T-helper 2 cell (primary cell): ENCODE data around the gene CEP63.

Source experiments
- DNase-seq, 5 experiments: peaks; one replicate each; pipeline versions ENCODE4 v3.0.0 to v3.0.0-alpha.2; 2012 to 2022

The CEP63 gene

DNA sequence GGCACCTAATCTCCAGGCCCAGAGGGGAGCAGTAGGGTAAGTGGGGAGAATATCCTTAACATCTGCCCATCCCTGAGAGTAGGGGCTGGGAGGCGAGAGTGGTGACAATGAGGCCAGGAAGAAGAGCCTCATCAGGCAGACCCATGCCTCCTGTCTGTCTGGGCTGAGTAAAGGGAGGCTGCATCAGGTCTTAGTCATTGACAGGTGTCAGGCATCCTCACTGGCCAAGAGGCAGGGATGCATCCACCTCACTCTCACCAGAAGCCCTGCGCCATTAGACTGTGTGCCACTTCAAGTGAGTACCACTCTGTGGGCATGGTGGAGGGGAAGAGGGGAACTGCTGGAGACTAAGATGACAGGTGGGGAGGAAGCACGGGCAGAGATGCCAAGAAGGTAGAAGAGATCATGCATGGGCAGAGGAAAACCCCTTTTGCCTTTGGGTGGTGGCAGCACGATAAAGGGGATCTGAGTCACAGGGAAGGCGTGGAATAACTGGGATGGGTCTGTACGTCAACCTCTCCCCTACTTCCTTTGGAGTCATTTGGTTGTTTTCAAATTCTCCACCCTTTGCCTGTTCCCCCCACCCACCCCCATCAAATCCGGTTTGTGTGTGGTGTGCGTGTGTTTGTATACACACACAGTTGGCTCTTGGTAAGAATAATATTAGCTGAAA, 14.2 kb upstream of the CEP63 start:
- no peak for DNase-seq

DNA sequence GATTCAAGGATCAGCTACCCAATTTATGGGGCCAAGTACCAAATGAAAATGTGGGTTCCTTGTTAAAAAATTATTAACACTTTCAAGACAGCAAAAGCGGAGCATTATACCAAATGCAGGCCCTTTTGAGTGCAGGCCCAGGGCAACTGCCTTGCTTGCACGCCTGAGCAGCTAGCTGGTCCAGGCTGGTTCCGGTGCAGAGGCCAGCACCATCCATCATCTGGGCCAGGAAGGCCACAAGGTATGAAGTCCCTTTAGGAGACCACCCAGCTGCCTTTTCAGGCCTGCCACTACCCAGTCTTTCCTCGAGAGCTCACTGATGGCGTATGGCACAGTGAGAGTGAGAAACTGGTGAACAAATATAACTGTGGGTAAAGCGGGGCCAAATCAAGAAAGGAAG, 13.0 kb upstream of the CEP63 start:
- no peak for DNase-seq

DNA sequence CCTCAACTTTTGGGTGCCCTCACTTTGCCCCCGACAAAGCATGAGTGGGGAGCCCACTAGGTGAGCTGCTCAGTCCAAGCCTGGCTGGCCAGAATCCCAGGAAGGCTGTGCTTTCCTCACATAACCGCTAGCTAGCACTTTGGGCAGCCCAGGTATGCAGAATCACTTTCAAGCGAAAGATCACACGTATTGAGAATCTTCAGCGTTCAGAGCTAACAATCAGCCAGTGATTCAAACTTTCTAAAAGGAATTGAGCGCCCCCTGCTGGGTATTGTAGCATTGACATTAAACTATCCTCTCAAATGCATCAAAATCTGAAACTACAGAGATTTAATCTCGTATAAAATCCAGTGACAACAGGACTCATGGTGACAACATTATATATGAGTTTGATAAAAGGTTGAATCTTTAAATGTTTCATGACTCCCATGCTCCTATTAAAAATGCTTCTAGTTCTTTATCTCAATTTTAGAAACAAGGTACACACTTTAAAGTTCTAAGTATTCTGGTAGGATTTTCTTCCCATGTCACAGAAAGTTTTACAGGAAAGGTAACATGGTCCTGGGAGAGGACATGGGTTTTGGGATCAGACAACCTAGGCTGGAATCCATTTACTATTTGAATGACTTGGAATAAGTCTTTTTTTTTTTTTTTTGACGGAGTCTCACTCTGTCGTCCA, 11.8 kb upstream of the CEP63 start:
- peak; percentile 34 to 69 (median 56) for DNase-seq

DNA sequence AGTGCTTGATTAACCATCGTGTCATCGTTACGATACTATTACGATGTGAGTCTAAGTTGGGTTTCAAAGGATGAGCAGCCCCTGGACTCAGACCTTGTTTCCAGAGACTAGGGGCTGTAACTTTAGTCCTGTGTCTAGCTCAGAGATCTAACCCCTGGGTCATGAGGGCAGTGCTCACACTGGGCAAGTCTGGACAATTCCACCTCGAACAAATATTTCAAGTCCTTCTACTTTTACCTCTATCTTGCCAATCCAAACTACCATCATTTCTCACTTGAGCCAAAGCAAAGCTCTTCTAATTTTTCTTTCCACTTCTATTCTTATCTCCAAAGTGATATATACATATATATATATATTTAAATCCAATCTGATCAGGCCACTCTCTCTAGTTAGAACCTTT, 10.9 kb upstream of the CEP63 start:
- no peak for DNase-seq

DNA sequence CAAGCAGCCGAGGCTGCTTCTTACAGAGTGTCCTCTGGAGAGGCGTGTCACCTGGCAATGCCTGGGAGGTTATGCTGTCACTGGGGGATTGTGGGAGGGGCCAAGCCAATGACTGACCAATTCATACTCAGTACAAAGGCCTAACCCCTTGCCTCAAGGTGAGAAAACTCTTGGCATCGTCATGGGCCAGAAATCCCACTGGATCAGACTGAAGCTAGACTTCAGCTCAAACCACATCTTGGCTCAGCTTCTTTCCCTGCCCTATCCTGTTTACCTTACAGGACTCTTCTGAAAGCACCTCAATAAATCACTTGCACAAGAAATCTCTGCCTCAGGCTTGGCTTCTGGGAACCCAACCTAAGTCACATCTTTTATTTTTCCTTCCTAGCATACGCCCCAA, 9.6 kb upstream of the CEP63 start:
- no peak for DNase-seq

DNA sequence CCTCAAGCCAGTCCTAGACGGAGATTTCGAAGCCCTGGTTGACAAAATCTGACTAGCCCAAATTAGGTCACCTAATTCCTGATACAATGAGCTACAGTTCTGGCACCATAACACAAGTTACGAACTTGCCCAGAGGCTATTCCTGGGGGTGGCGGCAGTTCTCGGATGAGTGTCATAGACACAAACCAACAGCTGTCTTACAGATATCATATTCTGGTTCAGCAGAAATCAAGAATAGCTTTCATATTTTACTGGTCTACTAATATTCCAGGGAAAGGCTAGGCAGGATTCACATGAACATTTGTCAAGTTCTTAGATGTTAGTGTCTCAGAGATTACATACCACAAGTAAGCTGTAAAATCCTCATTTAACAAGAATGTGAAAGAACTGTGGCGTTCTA, 8.9 kb upstream of the CEP63 start:
- no peak for DNase-seq

DNA sequence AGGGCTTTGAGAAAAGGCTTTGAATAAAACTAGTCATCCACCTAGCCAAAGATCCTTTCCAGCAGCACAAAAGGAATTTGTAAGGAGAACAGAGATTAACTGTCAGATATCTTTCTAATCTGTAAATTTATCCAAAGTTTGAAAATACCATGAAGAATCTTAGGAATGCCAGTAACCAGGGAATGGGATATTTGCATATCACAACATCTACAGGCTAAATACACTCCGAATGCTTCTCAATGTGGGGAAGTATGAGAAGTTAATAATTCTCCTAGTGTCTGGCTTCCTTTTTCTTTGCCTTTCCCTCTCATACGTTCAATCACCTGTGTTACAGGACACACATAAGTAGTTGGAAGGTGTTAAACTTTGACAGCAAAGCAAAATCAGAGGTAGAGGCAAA, 7.9 kb upstream of the CEP63 start:
- DNase-seq, result no peak

DNA sequence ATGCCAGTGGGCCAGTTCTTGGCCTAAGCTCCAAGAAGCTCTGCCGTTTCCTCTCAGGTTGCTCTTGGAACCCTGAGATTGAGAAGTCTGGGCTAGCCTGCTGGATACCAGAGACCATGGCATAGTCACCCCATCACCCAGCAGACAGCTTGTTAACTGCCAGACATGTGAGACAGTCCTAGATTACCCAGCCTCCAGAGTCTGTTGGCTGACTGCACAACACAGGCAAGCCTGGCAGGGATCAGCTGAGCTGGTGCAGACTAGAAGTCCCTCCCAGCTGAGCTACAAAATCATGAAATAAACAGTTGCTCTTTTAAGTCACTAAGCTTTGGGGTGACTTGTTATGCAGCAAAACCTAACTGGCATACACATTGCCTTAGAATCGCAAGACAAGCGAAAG, 5.3 kb upstream of the CEP63 start:
- DNase-seq, result no peak

DNA sequence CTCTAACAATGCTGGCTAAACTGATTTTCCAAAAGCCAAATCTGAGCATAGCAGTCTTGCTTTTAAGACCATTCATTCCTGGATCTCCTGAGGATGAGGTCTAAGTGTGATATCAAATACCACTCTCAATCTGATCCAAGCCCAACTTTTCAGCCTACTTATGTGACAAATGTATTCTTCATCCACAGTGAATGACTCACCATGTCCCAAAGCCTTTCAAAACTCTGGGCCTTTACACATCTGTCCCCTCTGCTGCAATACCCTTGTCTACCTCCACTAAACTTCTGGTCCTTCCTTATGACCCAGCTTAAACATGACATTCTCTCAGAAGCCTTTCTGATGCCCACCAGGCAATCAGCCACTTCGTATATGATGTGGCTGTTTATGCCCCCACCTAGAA, 4.7 kb upstream of the CEP63 start:
- DNase-seq, result no peak

DNA sequence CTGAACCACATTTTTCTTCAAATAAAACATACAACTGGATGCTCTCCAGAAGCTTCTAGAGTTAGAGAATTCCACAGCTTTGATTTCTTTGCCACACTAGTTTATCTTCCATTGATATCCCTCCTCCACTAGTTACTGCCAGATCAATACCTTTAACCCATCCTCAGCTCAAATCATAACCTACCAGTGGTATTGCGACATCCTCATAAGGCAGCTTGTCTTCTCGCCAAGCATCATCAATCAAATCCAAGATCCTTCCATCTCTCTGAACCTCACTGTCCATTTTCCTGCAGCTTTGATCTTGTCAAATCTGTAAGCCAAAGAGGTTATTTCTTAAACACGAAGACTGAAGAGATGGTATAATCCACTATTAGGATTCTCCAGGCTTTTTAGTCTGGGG, 3.2 kb upstream of the CEP63 start:
- no peak for DNase-seq

DNA sequence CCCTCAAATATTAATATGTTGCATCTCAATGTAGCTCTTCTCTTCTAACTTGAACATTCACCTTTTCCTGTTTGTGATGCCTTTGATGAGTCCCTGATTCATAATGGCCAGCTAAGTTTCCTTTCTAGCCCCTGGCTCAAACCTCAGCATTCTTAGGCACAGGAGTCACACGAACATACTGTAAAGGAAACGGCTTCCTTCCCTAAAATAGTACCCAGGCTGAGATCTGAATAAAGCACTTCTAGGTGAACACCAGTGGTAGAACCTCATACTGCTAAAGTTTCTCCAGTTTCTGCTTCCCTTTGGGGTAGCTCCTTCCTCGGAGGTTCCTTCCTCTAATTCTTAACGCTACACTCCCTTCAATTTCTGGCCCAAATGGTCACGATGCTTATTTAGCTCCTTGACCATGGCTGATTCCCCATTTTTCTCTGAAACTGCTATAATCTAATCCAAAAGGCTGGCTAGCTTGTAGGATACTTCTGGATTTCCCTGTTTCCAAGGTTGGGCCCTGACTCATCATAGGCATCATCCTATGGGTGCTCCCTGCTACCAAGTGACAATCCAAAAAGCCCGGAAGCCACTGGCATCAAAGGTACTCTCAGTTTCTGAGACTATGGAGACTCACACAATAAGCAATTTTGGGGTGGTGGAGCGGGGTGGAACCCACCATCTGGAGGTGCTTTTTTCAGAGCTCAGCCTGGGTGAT, 2.5 kb upstream of the CEP63 start:
- no peak for DNase-seq

DNA sequence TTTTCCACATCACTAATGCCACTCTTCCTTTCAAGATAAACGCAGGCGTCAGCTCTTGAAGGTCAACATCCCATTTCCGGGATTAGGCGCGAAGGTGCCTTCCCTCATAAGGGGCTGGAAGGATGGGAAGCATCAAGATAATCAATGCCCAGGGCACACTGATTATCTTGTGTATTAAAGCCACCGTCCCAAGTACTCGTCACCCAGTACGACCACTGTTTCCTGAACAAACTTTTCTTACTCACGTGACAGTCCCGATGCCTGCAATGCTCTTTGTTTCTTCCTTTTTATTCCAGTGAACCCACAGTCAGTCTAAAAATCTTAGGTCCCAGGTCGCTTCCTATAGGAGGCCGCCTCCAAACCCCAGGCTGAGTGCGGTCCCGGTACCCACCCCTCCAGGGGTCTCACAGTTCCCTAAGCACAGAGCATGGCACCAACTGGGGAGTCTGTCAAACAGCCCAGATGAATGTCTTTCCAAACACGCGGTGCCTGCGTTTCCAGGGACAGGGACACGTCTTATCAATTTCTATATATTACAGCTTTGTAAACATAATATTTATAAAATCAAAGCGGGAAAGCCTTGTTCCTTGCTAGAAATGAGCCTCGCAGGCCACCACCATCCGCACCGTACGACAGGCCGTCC, 661 bp upstream of the CEP63 start:
- peak in 2 of 5 experiments; percentile 60 to 84 for DNase-seq

DNA sequence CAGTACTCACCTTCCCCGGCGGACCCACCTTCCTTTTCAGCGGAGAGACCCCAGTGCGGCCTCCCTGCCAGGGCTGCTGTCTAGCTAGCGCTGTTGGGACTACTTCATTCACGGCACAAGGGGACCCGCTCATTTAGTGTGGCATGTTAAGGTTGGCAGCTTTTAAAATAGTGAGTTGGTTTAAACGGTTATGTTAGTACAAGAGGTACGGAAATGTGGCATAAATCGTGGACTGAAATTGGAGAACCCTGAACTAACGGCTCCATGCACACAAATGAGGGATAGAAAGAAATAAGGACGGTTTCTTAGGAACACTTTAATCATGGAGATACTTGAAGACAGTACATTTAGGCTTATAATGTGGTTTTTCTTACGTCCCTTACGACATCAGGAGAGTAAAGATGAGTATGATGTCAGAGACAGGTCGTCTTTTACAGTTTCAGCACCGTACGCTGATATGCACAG, 752 bp downstream of the CEP63 start:
- DNase-seq, result peak in 2 of 5 experiments; percentile 22 to 66

DNA sequence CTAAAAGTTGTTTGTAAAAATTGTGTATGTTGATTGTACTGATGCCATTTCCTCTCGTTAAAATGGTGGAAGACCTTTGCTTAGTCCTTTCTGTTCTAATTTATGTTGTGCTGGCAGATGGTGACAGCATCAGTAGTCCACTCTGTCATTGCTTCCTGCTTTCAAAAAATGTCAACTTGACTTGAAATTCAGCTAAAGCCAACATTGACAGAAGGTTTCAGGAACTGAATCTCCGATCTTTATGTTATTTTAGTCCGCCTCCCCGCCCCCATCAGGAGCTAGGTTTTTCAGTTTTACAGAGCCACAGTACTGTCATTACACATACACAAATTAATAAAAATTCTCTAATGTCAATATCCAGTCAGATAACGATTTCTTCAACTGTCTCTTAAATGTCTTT, 1.5 kb downstream of the CEP63 start:
- peak in 1 of 5 experiments; percentile 61 for DNase-seq

DNA sequence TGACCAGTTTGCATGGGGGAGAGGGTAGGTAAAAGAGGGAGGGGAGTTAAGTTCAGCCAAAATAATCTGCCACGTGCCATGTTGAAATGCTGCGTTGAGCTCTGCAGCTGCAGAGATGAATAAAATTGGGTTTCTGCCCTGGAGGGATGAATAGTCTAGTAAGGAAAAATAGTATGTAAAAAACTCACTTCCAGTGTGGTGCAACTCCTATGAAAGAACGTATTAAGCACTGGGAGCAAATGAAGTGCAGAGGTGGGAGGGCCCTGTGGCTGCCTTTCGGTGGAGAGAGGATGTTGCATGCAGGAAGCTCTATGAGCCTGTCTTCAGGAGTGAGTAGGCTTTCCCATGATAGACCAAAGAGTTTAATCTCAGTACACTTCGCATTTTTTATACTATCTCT, 8.6 kb downstream of the CEP63 start:
- no peak for DNase-seq

DNA sequence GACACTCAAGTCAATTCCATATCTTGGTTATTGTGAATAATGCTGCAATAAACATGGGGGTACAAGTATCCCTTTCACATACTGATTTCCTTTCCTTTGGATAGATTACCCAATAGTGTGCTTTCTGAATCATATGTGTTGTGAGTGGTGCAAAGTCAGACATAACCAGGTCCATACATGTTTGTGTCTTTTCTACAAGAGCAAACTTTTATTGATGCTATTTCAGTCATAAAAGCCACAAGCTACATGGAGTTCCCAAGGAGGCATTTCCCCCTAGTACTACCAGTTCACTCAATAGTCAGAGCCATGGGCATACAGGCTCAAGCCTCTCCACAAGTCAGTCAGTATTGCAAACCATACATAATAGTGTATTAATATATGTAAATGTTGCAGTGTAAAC, 10.1 kb downstream of the CEP63 start:
- DNase-seq, result no peak

DNA sequence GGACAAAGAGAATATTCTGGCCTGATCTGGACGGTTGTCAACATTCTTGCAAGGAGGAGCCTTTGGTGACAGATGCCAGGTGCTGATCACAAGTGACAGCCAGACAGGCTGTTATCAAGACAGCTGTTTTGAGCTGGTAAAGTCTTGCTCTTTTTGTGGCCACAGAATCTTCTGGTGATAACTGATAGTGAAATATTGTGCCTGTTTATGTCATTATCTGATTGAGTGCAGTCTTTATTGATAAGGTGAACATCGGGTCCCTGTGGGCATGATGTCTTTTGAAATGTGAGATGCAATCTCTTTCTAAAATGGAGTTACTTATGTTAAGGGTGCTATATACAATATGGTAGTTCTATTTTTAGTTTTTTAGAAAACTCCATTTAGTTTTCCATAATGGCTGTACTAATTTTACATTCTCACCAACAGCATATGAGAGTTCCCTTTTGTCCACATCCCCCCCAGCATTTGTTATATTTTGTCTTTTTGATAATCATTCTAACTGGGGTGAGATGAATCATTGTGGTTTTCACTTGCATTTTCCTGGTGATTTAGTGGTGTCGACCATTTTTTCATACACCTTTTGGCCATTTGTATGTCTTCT, 10.7 kb downstream of the CEP63 start:
- DNase-seq, result peak in 1 of 5 experiments; percentile 70

DNA sequence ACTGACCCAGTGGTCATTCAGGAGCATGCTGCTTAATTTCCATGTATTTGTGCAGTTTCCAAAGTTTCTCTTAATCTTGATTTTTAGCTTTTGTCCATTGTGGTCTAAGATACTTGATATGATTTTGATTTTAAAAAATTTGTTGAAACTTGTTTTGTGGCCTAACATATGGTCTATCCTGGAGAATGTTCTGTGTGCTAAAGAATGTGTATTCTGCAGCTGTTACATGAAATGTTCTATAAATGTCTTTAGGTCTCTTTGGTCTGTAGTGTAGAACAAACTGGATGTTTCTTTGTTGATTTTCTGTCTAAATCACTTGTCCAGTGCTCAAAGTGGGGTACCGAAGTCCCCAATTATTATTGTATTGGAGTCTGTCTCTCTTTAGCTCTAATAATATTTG, 17.4 kb downstream of the CEP63 start:
- no peak for DNase-seq

DNA sequence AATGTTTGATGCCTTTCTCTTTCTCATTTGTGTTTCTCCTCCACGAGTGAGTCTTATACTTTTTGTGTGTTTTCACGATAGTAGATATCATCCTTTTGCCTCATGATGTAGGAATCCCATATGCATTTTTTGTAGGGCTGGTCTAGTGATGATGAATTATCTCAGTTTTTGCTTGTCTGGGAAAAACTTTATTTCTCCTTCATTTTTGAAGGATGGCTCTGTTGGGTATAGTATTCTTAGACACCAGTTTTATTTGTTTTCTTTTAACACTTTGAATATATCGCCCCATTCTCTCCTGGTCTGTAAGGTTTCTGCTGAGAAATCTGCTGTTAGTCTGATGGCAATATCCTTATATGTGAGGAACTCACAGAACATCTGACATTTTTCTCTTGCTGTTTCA, 18.3 kb downstream of the CEP63 start:
- DNase-seq, result no peak

DNA sequence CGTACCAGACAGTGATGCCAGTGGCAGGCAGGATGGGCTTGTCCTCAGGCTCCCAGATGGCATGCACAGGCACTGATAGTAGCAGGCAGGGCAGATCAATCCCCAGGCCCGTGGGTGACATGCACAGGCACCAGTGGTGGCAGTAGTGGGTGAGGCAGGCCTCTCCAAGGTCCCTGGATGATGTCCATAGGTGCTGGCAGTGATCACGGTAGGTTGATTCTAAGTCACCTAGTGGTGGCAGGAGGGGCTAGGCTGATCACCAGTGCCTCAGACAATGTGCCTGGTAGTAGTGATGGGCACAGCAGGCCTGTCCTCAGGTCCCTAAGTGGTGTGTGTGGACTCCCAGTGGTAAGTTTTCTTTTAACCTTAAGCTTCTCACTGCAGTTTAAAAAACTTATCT, 19.6 kb downstream of the CEP63 start:
- DNase-seq, result no peak

DNA sequence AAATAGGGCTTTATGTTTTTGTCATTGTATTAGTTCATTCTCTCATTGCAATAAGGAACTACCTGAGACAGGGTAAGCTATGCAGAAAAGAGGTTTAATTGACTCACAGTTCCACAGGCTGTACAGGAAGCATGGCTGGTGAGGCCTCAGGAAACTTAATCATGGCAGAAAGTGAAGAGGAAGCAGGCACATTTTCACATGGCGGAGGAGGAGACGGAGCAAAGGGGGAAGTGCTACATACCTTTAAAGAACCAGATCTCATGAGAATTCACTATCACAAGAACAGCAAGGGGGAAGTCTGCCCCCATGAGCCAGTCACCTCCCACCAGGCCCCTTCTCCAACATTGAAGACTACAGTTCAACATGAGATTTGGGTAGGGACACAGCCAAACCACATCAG, 25.6 kb downstream of the CEP63 start:
- no peak for DNase-seq

DNA sequence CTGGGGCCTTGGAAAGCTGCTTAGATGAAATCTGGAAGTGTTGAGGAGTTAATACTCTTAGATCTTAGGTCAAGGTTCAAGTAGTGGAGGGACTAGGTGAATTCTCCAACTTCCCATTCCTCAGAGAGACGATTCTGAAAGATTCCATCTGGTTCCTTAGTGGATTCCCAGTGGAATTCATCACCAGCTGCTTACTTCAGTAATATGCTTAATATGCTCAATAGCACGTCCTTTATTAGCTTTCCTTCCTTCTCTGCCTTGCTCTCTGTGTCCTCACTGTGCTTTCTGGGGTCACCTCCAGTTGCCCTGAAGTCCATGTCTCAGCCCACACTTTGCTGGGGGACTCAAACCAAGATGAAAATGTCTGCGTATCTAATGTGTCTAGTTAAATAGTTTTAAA, 31.0 kb downstream of the CEP63 start:
- no peak for DNase-seq

DNA sequence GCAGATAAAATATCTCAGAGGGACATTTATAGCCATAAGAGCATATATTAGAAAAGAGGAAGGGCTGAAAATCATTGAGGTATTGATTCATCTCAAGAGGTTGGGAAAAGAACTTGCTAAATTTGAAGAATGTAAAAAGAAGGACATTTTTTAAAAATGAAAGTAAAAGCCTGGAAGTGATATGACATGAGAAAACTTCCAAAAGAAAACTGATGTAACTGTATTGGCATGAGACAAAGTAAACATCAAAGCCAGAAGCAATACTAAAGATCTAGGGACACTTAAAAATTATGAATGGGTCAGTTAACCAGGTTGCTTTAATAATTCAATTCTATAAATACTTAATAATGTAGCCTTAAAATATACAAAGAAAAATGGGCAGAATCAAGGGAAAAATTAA, 31.9 kb downstream of the CEP63 start:
- DNase-seq, result no peak
